Activated naive CD8-positive, alpha-beta T cell treated with anti-CD3 and anti-CD28 coated beads, Interleukin-2, amount 10 ng/mL, durations not matched to agents 7 days and 5 days (primary cell): ENCODE measurements around the gene FREM2. TPM values are rescaled to one million over a fixed set of nuclear protein-coding genes. Genes with fewer than 3 reads are reported as not detected.

Experiments
- ATAC-seq: fragments of 150-1000 bp; cut with Tn5 transposase; one replicate; pipeline ENCODE4 v1.10.0; 2021; ENCODE audit warnings: low read depth, moderate library complexity
- POLR2A ChIA-PET: fragments of 350-600 bp; sonication (Branson Sonifier 250); formaldehyde crosslinking; loops from one replicate; lab custom pipeline; 2021; ENCODE audit warnings: antibody characterized with exemption; lab: Charles Lee
- DNase-seq: peaks from one replicate; pipeline ENCODE4 v3.0.0; 2021
- H3K27ac Mint-ChIP-seq: one replicate; pipeline ENCODE4 v1.8.0; 2022; ENCODE audit warnings: mild to moderate bottlenecking, mixed read lengths
- H3K27me3 Mint-ChIP-seq: one replicate; pipeline ENCODE4 v1.8.0; 2022; ENCODE audit warnings: mild to moderate bottlenecking, moderate library complexity, mixed read lengths
- H3K36me3 Mint-ChIP-seq: one replicate; pipeline ENCODE4 v1.8.0; 2021; ENCODE audit warnings: mild to moderate bottlenecking, mixed read lengths
- H3K4me1 Mint-ChIP-seq: one replicate; pipeline ENCODE4 v1.8.0; 2021; ENCODE audit warnings: mixed read lengths
- H3K4me3 Mint-ChIP-seq: one replicate; pipeline ENCODE4 v1.8.0; 2022; ENCODE audit warnings: mild to moderate bottlenecking, moderate library complexity, mixed read lengths
- H3K9me3 Mint-ChIP-seq: one replicate; pipeline ENCODE4 v1.8.0; 2021; ENCODE audit warnings: mixed read lengths
- total RNA-seq, 2 experiments: library from RNA; stranded (reverse); gene quantifications; one replicate each; pipeline ENCODE4 v1.2.3, GENCODE V29; 2021

FREM2 gene
- total RNA-seq, 2 experiments from 2014 or later = not detected

DNA sequence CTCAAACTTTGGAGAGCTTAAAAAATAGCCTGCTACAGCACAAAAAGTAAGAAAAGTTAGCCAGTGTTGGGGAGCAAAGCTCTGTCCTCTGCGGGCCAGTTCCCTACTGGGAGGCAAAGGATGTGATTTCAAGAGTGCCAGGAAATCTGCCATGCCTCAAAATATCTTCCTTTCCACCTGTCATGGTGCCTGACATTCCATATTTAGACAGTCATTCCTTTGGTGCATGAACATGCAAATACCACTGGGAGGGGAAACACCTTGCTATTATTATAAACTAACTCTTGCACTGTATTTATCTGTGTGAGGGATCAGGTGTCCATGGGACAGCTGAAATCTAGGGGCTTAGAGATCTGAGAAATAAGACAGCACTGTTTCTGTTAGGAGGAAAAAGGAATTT, 10.3 kb downstream of the FREM2 start:
- H3K36me3 Mint-ChIP-seq = no peaks in the 10 kb centered on the region
- H3K27ac Mint-ChIP-seq = no peak overlapping the region
- no peaks in the 10 kb centered on the region for H3K27me3 Mint-ChIP-seq
- H3K9me3 Mint-ChIP-seq = no peaks in the 10 kb centered on the region
- POLR2A ChIA-PET = no interaction called here
- H3K4me3 Mint-ChIP-seq = no peak overlapping the region
- no peaks in the 10 kb centered on the region for H3K4me1 Mint-ChIP-seq
- DNase-seq (no peak), ATAC-seq (no peak)

DNA sequence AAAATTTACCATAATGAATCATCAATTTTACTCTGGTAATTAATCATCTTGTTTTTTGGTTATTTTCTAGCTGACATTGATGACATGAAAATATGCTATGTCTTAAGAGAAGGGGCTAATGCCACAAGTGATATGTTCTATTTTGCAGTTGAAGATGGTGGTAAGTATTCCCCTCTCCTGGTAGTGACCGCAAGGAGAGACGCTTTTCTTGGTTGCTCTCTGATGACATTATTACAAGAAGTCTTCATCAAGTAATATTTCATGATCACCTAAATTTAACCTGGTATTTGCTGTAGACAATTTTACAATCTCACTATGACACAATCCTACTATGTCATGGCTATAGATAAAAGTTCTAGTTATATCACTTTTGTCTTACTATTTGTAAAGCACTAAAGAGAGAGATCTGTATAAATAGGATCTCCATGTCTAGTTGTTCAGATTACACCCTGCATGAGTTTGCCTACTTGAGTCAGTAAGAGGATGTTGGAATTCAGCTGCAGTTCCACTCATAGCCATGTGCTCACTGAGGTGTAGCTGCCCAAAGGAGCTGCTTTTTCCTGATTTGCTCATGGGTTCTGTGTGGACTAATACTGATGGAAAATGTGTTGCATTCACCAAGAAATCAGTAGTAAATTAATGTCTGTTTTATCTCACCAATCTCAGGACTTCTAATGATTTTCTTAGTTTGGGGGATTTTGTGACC, 10.9 kb downstream of the FREM2 start:
- ATAC-seq = no peak
- DNase-seq = no peak
- Mint-ChIP-seq H3K27ac (no peak overlapping the region), H3K36me3 (no peaks in the 10 kb centered on the region), H3K9me3 (no peaks in the 10 kb centered on the region), H3K4me3 (no peak overlapping the region), H3K27me3 (no peaks in the 10 kb centered on the region), H3K4me1 (no peaks in the 10 kb centered on the region)
- POLR2A ChIA-PET = no interaction called here

DNA sequence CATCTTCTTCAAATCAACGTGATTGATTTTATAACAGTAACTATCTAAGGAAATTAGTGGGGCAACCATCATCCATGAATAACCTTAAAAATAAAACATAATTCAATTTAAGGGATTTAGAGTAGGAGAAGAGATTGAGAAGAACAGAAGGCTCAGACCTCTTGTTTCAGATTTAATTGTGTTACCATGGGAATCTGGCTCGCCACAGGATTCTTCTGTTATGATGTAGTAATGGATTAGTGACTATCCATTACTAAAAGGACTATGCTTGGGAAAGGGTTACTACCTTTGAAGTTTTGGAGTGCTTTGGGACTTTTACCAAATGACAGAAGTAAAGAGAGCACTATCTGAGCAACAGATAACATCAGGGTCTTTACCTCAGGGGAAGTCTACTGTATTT, 13.2 kb downstream of the FREM2 start:
- no peaks in the 10 kb centered on the region for H3K36me3 Mint-ChIP-seq
- H3K4me1 Mint-ChIP-seq = no peaks in the 10 kb centered on the region
- POLR2A ChIA-PET = no interaction called here
- no peak for DNase-seq
- no peaks in the 10 kb centered on the region for H3K27me3 Mint-ChIP-seq
- no peak overlapping the region for H3K27ac Mint-ChIP-seq
- no peak overlapping the region for H3K4me3 Mint-ChIP-seq
- no peak for ATAC-seq
- no peaks in the 10 kb centered on the region for H3K9me3 Mint-ChIP-seq

DNA sequence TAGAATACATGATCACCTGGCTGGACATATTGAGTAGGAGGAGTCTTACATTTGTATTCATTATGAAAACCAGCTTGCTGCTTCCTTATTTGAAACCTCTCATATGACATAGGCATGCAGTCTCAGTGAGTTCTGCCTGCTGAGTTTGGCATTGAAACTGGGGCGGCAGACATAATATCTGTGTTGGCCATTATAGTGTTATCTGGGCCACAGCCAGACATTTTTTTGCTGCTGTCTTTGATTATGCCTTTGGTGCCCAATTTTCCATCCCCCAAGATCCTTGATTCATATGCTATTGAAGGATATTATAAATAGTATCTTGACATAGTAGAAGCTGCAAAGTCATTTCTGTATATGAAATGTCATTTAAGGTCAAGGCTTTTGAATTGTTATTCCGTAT, 15.8 kb downstream of the FREM2 start:
- no peaks in the 10 kb centered on the region for H3K9me3 Mint-ChIP-seq
- H3K4me3 Mint-ChIP-seq = no peak overlapping the region
- no peak for DNase-seq
- H3K4me1 Mint-ChIP-seq = no peaks in the 10 kb centered on the region
- ATAC-seq = no peak
- H3K36me3 Mint-ChIP-seq = no peaks in the 10 kb centered on the region
- H3K27ac Mint-ChIP-seq = no peak overlapping the region
- H3K27me3 Mint-ChIP-seq = no peaks in the 10 kb centered on the region
- POLR2A ChIA-PET = no interaction called here

DNA sequence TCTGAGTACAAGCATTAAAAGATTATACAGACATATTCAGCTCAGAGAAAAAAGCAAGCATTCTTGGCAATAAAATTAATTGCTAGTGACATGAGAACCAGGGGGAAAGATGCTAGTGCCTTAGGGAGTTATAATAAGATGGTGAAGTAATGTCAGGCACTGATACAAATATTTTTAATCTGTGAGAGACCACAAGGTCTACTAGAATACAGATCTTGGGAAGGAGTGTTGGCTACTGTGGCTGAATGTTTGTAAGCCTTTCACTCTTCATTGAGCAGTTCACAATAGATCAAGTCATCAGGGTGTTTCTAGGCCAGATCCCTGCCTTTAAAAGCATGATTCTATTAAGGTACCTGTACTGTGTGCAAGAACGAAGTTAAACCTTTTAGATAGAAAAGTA, 16.4 kb downstream of the FREM2 start:
- POLR2A ChIA-PET = no interaction called here
- Mint-ChIP-seq H3K27ac (no peak overlapping the region), H3K4me1 (no peaks in the 10 kb centered on the region), H3K27me3 (no peaks in the 10 kb centered on the region), H3K36me3 (no peaks in the 10 kb centered on the region), H3K9me3 (no peaks in the 10 kb centered on the region), H3K4me3 (no peak overlapping the region)
- no peak for ATAC-seq
- DNase-seq = no peak

DNA sequence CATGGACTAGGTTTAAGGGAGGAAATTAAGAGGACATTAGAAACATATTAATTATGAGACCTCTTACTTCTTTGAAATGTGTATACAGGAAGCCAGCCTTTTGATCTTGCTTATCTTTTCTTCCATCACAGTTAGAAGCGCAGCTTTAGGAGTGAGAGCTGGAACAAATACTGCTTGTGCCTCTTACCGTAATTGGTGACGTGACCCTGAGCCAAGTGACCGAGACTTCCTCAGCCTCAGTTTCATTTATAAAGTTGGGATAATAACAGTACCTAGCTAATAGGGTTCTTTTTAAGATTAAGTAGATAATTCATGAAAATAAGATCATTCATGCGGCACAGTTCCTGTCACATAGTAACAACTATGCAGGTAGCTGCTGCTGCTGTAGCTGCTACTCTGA, 18.5 kb downstream of the FREM2 start:
- POLR2A ChIA-PET = no interaction called here
- ATAC-seq = no peak
- no peak overlapping the region for H3K27ac Mint-ChIP-seq
- no peaks in the 10 kb centered on the region for H3K9me3 Mint-ChIP-seq
- no peaks in the 10 kb centered on the region for H3K36me3 Mint-ChIP-seq
- no peak overlapping the region for H3K4me3 Mint-ChIP-seq
- H3K4me1 Mint-ChIP-seq = no peaks in the 10 kb centered on the region
- DNase-seq = no peak
- H3K27me3 Mint-ChIP-seq = no peaks in the 10 kb centered on the region

DNA sequence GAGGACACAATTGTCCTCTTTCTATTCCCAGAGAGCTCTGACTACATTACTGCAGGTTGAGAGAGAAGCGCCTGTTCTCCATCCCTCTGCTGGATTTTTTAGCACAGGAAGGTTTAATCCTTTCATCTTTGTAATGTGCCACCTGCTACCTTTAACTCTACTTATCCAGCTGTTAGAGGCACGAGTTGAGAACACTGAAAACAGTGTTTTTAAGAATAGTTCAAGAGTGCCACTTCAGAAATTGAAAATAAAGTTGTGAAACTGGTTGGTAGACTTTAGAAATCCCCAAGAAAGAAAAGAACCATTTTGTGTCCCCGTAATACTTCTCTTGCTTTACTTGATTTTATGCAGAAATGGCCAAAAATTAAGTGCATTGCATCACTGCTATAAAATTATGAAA, 20.6 kb downstream of the FREM2 start:
- Mint-ChIP-seq H3K4me1 (no peaks in the 10 kb centered on the region), H3K36me3 (no peaks in the 10 kb centered on the region), H3K27me3 (no peaks in the 10 kb centered on the region), H3K27ac (no peak overlapping the region), H3K9me3 (no peaks in the 10 kb centered on the region), H3K4me3 (no peak overlapping the region)
- ATAC-seq (no peak), DNase-seq (no peak)
- POLR2A ChIA-PET = no interaction called here

DNA sequence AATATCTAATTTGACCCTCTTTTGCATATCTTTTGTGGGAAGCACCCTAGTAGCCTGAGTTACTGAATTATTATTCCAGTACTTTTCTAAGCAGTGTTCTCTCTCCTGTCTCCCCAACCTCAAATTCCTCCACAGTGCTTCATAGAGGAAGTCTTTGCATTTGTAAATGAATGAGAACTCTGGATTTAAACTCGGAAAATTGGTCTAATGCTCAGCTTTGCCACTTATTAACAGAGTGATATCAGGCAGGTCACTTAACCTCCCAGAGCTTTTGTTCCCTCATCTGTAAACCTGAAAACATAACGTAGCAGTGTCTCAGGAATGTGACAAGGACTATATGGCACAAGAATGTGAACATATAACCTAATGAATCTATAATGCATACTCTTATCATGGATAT, 26.2 kb downstream of the FREM2 start:
- Mint-ChIP-seq H3K27ac (no peak overlapping the region), H3K4me3 (no peak overlapping the region), H3K36me3 (no peaks in the 10 kb centered on the region), H3K9me3 (no peaks in the 10 kb centered on the region), H3K4me1 (no peaks in the 10 kb centered on the region), H3K27me3 (no peaks in the 10 kb centered on the region)
- POLR2A ChIA-PET = no interaction called here
- ATAC-seq = no peak
- no peak for DNase-seq

DNA sequence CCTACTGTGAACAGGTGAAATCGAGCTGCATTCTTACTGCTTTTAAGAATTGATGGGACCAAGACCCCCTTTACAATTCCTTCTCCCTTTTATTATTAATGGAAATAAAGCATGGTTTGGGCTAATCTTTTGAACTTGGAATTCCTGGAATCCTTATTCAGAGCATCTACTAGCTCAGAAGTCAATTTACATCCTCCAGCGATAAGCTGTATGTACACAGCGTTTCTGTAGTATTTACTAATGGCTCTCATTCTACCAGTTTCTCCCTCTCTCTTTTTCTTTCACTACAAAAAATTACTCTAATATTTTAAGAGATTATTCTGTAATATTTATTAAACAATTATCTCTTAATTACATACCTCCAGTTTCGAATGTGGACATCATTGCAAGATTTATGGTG, 31.5 kb downstream of the FREM2 start:
- Mint-ChIP-seq H3K4me1 (no peaks in the 10 kb centered on the region), H3K27me3 (no peaks in the 10 kb centered on the region), H3K4me3 (no peak overlapping the region), H3K27ac (no peak overlapping the region), H3K9me3 (no peaks in the 10 kb centered on the region), H3K36me3 (no peaks in the 10 kb centered on the region)
- no peak for DNase-seq
- POLR2A ChIA-PET = no interaction called here
- no peak for ATAC-seq

DNA sequence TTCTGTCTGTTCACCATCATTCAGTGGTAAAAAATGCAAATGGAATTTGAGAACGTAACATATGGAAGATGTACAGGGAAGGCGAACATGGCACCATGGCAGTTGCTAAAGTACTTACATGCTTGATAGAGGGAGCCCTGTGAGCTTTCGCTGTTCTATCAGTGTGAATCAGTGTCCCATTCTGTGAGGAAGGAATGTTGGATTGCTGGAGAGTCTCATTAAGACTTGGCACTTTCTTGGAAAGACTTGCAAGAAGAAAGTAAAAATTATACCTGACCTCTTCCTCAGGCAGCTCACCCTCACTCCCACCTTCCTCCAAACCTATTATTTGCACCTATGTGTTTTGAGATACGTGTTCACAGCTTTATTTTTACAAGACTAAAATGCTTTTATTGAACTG, 43.5 kb downstream of the FREM2 start:
- ATAC-seq (no peak), DNase-seq (no peak)
- Mint-ChIP-seq H3K4me3 (no peak overlapping the region), H3K4me1 (no peaks in the 10 kb centered on the region), H3K27me3 (no peaks in the 10 kb centered on the region), H3K36me3 (no peaks in the 10 kb centered on the region), H3K9me3 (no peaks in the 10 kb centered on the region), H3K27ac (no peak overlapping the region)
- POLR2A ChIA-PET = no interaction called here

DNA sequence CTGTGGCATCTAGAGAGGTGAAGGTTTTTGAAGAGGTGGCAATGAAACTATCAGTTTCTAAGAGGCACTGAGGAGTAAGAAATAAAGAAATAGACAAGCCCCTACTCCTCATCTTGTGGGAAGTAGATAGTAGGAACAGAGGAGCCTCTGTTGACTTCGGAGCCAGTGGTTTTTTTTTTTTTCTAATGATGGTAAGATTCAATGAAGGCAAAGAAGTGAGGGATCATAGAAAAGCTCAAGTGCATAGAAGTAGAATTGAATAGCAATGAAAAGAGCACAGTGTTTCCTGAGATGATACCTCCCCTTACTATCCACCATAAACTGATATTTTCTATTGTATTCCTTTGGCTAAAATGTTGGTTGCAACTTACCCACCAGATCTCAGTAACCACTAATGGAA, 46.3 kb downstream of the FREM2 start:
- POLR2A ChIA-PET = no interaction called here
- Mint-ChIP-seq H3K9me3 (no peaks in the 10 kb centered on the region), H3K36me3 (no peaks in the 10 kb centered on the region), H3K4me1 (no peaks in the 10 kb centered on the region), H3K27me3 (peaks cover 5% of the 10 kb centered on the region), H3K27ac (no peak overlapping the region), H3K4me3 (no peak overlapping the region)
- no peak for DNase-seq
- no peak for ATAC-seq

DNA sequence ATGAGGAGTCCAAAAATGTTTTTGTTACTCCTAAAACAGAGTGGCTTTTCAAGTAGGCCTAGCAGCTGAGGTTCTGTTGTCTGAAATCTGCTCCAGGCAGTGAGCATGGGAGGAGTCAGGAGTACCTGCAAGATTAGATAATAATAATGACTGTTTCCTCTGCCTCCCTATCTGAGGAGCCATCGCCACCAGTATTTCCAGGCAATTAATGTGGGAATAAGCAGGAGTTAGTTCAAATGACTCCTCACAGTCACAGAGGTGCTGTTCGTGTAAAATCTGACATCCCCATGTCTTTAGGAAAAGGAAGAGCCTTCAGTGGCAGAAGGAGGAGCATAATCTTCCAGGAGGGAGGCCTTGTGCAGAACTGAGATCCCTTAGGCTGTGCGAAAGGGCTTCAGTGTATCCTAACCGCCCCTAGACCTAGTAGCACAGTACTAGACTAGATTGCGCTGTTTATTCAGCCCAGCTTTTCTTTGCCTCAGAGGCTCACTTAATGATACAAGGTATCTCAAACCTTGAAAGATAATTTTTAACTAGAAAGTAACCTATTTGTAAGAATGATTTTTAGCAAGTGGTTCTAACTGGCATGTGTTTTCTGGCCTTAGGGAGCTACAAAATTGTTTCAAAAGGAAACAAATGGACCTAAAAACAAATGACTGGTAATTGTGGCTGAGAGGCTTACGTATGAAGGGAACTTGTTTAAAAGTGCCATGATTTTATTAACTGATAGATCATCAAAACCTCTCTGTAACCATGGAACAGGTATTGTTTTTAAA, 49.0 kb downstream of the FREM2 start:
- H3K27me3 Mint-ChIP-seq = peaks cover 5% of the 10 kb centered on the region
- POLR2A ChIA-PET = no interaction called here
- ATAC-seq (no peak), DNase-seq (no peak)
- H3K4me3 Mint-ChIP-seq = no peak overlapping the region
- no peaks in the 10 kb centered on the region for H3K36me3 Mint-ChIP-seq
- H3K4me1 Mint-ChIP-seq = no peaks in the 10 kb centered on the region
- H3K27ac Mint-ChIP-seq = no peak overlapping the region
- H3K9me3 Mint-ChIP-seq = no peaks in the 10 kb centered on the region

DNA sequence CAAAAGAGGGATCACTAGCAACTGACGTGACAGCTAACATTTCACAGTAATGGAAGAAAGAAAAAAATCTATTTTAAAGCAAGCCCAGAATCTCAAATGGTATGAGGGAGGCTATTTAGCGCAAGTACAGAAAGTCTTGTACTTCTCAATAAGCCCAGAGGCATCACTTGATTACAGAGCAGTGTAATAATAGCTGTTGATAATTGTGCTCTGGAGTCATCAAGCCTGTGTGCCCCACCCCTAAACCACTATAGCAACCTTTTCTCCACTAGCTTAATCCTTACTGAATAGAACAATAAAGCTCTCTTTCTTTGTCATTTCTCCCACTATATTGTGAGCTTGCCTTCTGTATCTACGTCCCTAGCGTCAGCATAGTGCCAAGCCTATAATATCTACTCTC, 56.6 kb downstream of the FREM2 start:
- H3K4me3 Mint-ChIP-seq = no peak overlapping the region
- H3K4me1 Mint-ChIP-seq = no peaks in the 10 kb centered on the region
- POLR2A ChIA-PET = no interaction called here
- ATAC-seq (no peak), DNase-seq (no peak)
- no peaks in the 10 kb centered on the region for H3K36me3 Mint-ChIP-seq
- H3K27me3 Mint-ChIP-seq = no peaks in the 10 kb centered on the region
- H3K27ac Mint-ChIP-seq = no peak overlapping the region
- no peaks in the 10 kb centered on the region for H3K9me3 Mint-ChIP-seq

DNA sequence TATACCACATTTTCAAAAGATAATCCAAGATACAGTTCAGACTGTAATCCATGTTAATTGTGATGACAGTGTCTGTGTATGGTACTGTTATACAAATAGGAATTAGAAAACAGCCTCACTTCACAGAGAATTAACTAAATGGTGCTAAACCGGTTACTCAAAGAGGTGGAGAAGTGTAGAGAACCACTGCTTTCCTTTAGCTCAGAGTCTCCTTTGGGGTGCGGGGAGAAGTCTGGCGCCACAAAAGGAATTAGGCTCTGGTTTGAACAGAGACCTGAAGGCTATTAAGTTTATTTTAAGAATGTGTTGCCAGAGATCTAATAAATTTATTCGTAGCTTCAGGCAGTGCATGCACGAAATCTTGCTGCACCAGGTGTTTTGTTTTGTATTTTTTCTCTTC, 65.8 kb downstream of the FREM2 start:
- POLR2A ChIA-PET = no interaction called here
- Mint-ChIP-seq H3K27ac (no peak overlapping the region), H3K27me3 (no peaks in the 10 kb centered on the region), H3K36me3 (no peaks in the 10 kb centered on the region), H3K4me1 (no peaks in the 10 kb centered on the region), H3K9me3 (no peaks in the 10 kb centered on the region), H3K4me3 (no peak overlapping the region)
- ATAC-seq (no peak), DNase-seq (no peak)
